T-helper 9 cell (primary cell): Measurements from ENCODE around the gene SZT2.
"Not testable (repeated sequence)": the region's sequence is repeated elsewhere in the genome, so short reads cannot be mapped to it uniquely, and the experiment has no call there.

Experiments used
- DNase-seq: peaks from one replicate; pipeline ENCODE4 v3.0.0-alpha.2; 2020

The SZT2 gene

DNA sequence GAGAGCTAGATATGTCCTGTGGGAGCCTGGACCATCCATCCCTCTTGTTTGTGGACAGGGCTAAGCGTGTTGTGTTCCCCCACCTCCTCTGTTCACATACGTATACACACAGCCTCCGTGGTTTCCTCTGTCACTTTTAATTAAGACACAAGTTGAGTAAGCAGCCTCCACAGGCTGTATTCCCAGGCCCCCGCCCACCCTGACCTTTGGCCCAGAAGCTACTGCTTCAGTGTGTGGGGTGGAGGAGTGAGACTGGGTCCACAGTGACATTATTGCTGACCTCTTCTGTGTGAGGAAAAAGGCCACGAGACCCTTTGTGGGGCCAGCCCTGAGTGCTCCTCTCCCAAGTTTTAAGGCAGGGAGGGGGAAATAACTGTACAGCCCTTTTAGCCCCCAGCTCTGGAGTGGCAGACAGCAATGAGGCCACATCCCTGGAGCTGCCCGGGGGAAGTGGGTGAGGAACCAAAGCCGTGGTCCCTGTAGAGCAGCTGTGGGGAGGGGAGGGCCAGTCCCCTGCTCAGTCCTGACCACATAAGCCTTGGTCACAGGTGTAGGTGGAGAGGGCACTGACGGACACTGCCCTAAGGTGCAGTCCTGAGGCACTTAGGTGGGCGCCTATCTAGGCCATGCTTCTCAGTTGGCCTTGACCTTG, 26.3 kb upstream of the SZT2 start:
- DNase-seq: no peak

- DNase-seq: no peak
Observed at GRCh38 chr1:43363935-43364525, 25.7 kb upstream of the SZT2 start.

DNA sequence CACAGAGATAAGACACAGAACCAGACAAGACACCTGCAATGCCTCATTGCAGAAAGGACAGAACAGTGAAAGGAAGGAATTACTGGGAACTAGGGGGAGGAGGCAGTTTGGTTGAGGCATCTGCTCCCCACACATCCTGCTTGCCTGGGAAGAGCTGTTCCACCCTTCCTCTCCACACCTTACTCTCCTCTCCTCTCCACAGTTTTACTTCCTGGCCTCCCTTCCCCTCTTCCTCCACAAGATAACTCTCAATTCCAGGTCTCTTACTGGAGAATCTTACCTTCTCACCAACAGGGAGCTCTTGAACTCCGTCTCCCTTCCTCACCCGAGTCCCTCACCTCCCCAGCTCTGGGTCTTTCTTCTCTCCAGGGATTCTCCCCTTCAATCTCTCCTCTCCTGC, 24.0 kb upstream of the SZT2 start:
- no peak for DNase-seq

GRCh38 chr1:43366179-43366578, 23.5 kb upstream of the SZT2 start:
- no peak for DNase-seq

DNA sequence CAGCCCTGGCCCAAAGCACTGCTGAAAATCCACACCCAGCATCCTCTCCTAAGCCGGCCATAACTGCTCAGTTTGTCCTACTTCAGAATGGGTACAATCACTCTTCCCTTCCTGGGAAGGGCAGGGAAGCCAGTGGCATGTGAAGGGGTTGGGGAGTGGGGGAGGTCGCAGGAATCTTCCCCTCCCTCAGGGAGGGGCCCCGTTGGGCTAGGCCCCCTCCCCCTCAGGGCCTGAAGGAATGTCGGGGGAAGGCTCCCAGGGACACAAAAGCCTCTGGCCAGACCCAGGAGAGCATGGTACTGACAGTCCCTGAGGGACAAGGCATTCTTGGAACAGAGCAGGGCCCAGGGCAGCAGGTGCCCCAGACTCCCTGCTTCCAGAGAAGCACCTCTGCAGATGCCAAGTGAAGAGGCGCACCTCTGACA, 23.1 kb upstream of the SZT2 start:
- no peak for DNase-seq

- no peak for DNase-seq
Observed at GRCh38 chr1:43367026-43367903, 22.4 kb upstream of the SZT2 start.

- DNase-seq: peak; percentile 75
Observed at GRCh38 chr1:43367904-43368645, 21.6 kb upstream of the SZT2 start, which contains the start of gene ELOVL1. Gene ELOVL1, minus strand, starts transcription at chr1:43368011. Its CDS starts 2,402 bp downstream, at chr1:43365609.

- DNase-seq: no peak
Observed at GRCh38 chr1:43368646-43369020, 21.1 kb upstream of the SZT2 start.

GRCh38 chr1:43369779-43370178, 19.9 kb upstream of the SZT2 start:
- not testable (repeated sequence) for DNase-seq

DNA sequence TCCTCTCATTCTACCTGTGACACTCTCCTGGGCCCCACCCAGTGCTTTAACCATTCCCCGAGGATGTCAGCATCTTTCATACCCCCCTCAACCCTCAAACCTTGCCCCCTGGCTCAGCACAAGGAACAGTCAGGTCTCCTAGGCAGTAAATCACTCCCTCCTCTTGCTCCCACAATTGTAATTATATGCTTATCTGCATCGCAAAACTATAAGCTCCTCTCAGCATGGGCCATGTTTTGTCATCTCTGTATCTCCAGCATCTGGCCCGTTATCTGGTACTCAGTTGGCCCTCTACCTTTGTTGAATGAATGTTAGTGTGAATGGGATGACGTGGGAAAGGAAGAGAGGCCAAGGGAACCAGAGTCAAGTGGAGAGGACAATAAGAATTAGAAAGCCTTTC, 19.1 kb upstream of the SZT2 start:
- DNase-seq: no peak

- DNase-seq: no peak
Observed at GRCh38 chr1:43372172-43372571, 17.5 kb upstream of the SZT2 start.

- no peak for DNase-seq
Observed at GRCh38 chr1:43373066-43373940, 16.4 kb upstream of the SZT2 start.

DNA sequence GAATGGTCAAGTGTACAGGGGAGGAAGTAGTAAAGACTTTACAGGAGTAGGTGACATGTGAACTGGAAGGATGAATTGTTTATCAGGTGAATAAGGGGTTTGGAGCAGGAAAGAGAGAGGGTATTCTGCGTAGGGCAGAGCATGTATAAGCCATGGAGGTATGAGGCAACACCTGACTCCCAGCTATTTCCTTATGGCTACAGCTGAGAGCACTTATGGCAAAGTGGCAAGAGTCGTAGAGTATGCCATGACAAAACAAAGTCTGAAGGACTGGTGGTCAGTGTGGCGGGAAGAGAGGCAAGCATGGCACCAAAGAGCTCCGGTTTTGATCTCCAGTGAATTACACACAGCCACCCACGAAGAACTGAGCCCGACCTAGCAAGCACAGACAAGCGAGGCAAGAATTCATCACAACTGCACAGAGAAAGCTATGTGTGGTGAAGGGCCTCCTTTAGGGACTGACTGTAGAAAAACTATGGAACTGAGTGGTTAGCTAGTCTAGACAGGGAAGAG, 12.9 kb upstream of the SZT2 start:
- DNase-seq: no peak

DNA sequence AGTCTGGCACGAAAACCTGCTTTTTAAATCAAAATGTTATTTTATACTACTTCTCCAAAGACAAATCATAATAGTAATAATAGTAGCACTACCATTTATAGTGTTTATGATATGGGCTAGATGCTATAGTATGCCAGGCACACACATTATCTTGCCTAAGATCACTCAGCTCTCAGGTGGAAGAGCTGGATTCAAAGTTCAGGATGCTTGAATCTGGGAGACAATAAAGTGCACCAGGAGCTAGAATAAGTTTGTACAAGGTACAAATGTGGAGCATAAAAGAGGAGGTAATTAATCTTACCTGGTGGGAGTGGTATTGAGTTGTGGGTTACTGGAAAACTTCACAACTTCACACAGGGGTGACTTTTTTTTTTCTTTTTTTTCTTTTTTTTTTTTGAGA, 11.9 kb upstream of the SZT2 start:
- no peak for DNase-seq

DNA sequence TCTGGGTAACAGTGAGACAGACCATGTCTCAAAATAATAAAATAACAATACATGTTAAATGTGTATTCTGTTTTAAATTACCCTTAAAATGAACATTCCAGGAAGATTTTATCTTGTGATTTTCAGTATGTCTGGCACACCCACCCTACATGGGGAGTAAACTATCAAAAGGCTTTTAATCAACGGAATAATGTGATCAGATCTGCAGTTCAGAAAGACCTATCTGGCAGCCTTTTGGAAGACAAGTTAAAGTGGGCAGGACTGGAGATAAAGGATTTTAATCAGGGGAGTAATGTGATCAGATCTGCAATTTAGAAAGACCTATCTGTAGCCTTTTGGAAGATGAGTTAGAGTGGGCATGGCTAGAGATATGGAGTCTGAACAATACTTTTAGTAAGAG, 10.2 kb upstream of the SZT2 start:
- no peak for DNase-seq

- DNase-seq: no peak
Observed at GRCh38 chr1:43381612-43382011, 8.1 kb upstream of the SZT2 start.

- DNase-seq: no peak
Observed at GRCh38 chr1:43382027-43382779, 7.5 kb upstream of the SZT2 start.

DNA sequence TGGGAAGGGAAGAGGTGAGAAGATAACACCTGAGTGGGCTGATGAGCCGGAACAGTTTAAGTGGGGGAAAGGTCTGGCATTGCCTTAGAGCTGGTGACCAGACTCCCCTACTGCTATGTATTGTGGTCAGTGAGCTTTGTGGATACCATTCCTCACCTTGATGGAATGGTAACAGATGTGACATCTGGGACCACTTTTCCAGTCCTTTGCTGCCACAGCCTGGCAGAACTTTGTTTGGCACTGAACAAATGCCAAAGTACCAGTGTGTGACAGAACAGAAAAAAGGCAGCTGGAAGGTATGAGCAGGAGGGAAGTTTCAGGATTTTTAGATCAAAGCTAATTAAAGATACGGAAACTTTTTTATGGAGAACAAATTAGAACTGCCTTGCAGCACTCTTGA, 6.2 kb upstream of the SZT2 start:
- no peak for DNase-seq

GRCh38 chr1:43386676-43387075, 3.0 kb upstream of the SZT2 start:
- DNase-seq: no peak

GRCh38 chr1:43387976-43388599, 1.6 kb upstream of the SZT2 start:
- no peak for DNase-seq

- no peak for DNase-seq
Observed at GRCh38 chr1:43388613-43389012, 1.1 kb upstream of the SZT2 start.
